K562 (cell line): ENCODE results near the gene CD52. TPM values are rescaled to one million over a fixed set of nuclear protein-coding genes. Genes with fewer than 3 reads are reported as not detected.
A peak's percentile ranks its signal among the peaks of the same experiment; 100 is the strongest.

ENCODE experiments used
- BCL6 ChIP-seq: fragments of 250-450 bp; sonication (Bioruptor Pico); IDR thresholded peaks from 2 replicates; pipeline ENCODE4 v1.4.0; 2020
- BRCA1 ChIP-seq, 2 experiments: fragments of 450-650 bp in 1 of 2; sonication (generic) in 1 of 2; formaldehyde crosslinking in 1 of 2; IDR thresholded peaks; 2 replicates each; pipeline versions ENCODE4 v1.5.0 to v1.6.1; 2017 to 2020; ENCODE audit warnings: mild to moderate bottlenecking in 1 of 2, missing genetic modification reagents in 1 of 2
- CAMTA2 ChIP-seq: fragments of 250-450 bp; sonication (Bioruptor Pico); conservative IDR thresholded peaks from 2 replicates; pipeline ENCODE4 v1.5.1; 2022
- CEBPB ChIP-seq: fragments of 450-650 bp; IDR thresholded peaks from 2 replicates; pipeline ENCODE4 v1.6.1; 2016; ENCODE audit warnings: missing genetic modification characterization, missing compliant biosample characterization
- FOXM1 ChIP-seq, 2 experiments: fragments of 450-650 bp in 1 of 2; sonication (generic) in 1 of 2; formaldehyde crosslinking in 1 of 2; IDR thresholded peaks; 2 replicates each; pipeline versions ENCODE4 v1.6.1 to v1.9.0; 2017 to 2022; ENCODE audit warnings: low read depth in 2 of 2, mild to moderate bottlenecking in 2 of 2, missing genetic modification reagents in 1 of 2, moderate library complexity in 1 of 2
- IFI16 ChIP-seq: fragments of 250-450 bp; sonication (Bioruptor Pico); IDR thresholded peaks from 2 replicates; pipeline ENCODE4 v2.1.2; 2022; ENCODE audit warnings: mild to moderate bottlenecking, inconsistent platforms
- MIER1 ChIP-seq: fragments of 450-650 bp; IDR thresholded peaks from 2 replicates; pipeline ENCODE4 v1.6.1; 2016; ENCODE audit warnings: antibody characterized with exemption, mild to moderate bottlenecking, low read depth
- NFE2 ChIP-seq: IDR thresholded peaks from 2 replicates; pipeline ENCODE4 v1.6.1; 2014; ENCODE audit warnings: antibody characterized with exemption, low read depth
- NR3C1 ChIP-seq: sonication (generic); formaldehyde crosslinking; IDR thresholded peaks from 2 replicates; pipeline ENCODE4 v1.8.1; 2022; ENCODE audit warnings: missing genetic modification reagents
- PHF8 ChIP-seq: fragments of 200-600 bp; sonication (generic); IDR thresholded peaks from 2 replicates; pipeline ENCODE4 v1.6.1; 2012; ENCODE audit warnings: mixed run types, mild to moderate bottlenecking, inconsistent platforms, low read length, moderate library complexity, borderline replicate concordance
- RBM34 ChIP-seq: fragments of 200-400 bp; formaldehyde crosslinking; IDR thresholded peaks from 2 replicates; pipeline ENCODE4 v1.6.1; 2018; ENCODE audit warnings: low read length, borderline replicate concordance; ENCODE audit not compliant: insufficient read depth
- RBM39 ChIP-seq: fragments of 200-400 bp; formaldehyde crosslinking; optimal IDR thresholded peaks from 2 replicates; pipeline ENCODE3; 2018; ENCODE audit warnings: low read depth, low read length
- SMARCE1 ChIP-seq: fragments of 450-650 bp; IDR thresholded peaks from 2 replicates; pipeline ENCODE4 v1.7.1; 2016; ENCODE audit warnings: mild to moderate bottlenecking
- TCFL5 ChIP-seq: fragments of 250-450 bp; sonication (Bioruptor Pico); conservative IDR thresholded peaks from 2 replicates; pipeline ENCODE4 v1.6.1; 2021; ENCODE audit warnings: mild to moderate bottlenecking, moderate library complexity, matching md5 sums
- ZFPM2 ChIP-seq: fragments of 250-450 bp; sonication (Bioruptor Pico); IDR thresholded peaks from 2 replicates; pipeline ENCODE4 v1.5.1; 2022; ENCODE audit warnings: mild to moderate bottlenecking
- ZNF408 ChIP-seq: fragments of 250-450 bp; sonication (Bioruptor Pico); IDR thresholded peaks from 2 replicates; pipeline ENCODE4 v1.4.0; 2020; ENCODE audit warnings: low read depth, mild to moderate bottlenecking, moderate library complexity
- ZNF57 ChIP-seq: fragments of 450-650 bp; formaldehyde crosslinking; IDR thresholded peaks from 2 replicates; pipeline ENCODE4 v1.4.0; 2020; ENCODE audit warnings: mild to moderate bottlenecking, moderate library complexity
- ZNF583 ChIP-seq: fragments of 250-450 bp; sonication (Bioruptor Pico); IDR thresholded peaks from 2 replicates; pipeline ENCODE4 v1.4.0; 2020
- polyA plus RNA-seq, 8 experiments: library from polyadenylated mRNA; depleted of rRNA in 4 of 8; stranded (reverse) in 5 of 8; unstranded in 3 of 8; fragments of >200 nt; fragmentation: Nextera tagmentation in 2 of 8; fragmentation: Illumina TruSeq in 1 of 8; extraction: Ambion mirVana in 2 of 8; extraction: Trizol in 1 of 8; gene quantifications; 2 replicates each; pipeline versions ENCODE4 v1.2.1 to v1.2.3, GENCODE V29; 2011 to 2014; ENCODE audit warnings: inconsistent platforms in 1 of 8, missing spikeins in 1 of 8
- total RNA-seq, 7 experiments: library from RNA; depleted of rRNA in 6 of 7; stranded (reverse); fragments of >200 nt in 6 of 7; fragmentation: Illumina TruSeq in 2 of 7; extraction: Trizol in 2 of 7; gene quantifications; 2 replicates each; pipeline versions ENCODE4 v1.2.1 to v1.2.3, GENCODE V29; 2011 to 2021; ENCODE audit warnings: low replicate concordance in 1 of 7
- TF ChIP-seq, protein P1 (sequence below): sonication (generic); formaldehyde crosslinking; IDR thresholded peaks from 2 replicates; pipeline ENCODE4 v1.9.0; 2022; ENCODE audit warnings: mild to moderate bottlenecking, missing genetic modification reagents
- TF ChIP-seq, protein P2 (sequence below), 2 experiments: fragments of 200-800 bp in 1 of 2; sonication (Bioruptor generic) in 1 of 2; sonication (generic) in 1 of 2; formaldehyde crosslinking in 1 of 2; IDR thresholded peaks in 1 of 2; conservative IDR thresholded peaks in 1 of 2; 2 replicates each; pipeline versions ENCODE4 v1.5.0 to v1.6.1; 2016 to 2020; ENCODE audit warnings: missing compliant biosample characterization in 1 of 2, missing genetic modification characterization in 1 of 2, missing genetic modification reagents in 1 of 2

The CD52 gene
- total and polyA plus RNA-seq, 9 of the 15 experiments (the other 6 are each of a cell fraction or from before 2014, with no cell fraction given): 34.9 to 488 (median 173) TPM

DNA sequence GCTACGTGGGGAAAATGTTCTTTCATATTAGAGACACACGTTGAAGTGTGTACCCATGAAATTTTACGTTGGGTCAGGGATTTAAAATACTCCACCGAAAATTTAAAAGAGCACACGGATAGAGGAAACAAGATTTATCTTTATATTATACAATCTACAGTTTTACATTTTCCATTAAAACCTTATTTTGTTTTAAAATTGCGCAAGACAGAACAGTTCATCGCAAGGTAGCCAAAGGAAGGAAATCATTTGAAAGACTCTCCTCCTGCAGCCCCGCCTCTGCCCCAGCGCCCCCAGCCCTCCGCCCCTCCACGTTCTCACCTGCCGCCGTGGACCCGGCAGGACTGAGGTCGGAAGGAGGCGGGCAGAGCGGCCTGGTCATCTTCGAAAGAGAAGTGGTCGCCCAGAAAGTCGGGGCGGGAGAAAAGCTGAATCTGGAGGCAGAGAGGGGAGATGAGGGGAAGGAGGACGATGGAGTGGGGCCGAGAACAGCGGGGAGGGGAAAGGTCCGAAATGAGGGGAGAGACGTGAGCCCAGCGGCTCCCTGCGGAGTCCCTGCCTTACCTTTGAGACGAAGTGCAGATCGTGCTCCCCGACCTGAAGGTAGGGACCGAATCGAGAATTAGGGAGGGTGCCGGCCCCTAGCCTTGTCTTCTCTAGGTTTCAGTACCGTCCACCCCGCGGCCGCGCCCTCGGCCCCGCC is 18.2 kb downstream of the CD52 start (continued):
- TF ChIP-seq BRCA1 (IDR thresholded peaks at IDR 0.05): no peak
- no peak for TF ChIP-seq BRCA1 (CRISPR knock-in tag; IDR thresholded peaks at IDR 0.05)
- TF ChIP-seq PHF8: no peak; the same call in 1 of the 2 replicates
- TF ChIP-seq CEBPB: peak; percentile 91
- no peak for TF ChIP-seq NR3C1
- TF ChIP-seq ZNF57 (CRISPR knock-in tag): no peak
- TF ChIP-seq ZNF408 (CRISPR knock-in tag): no peak
- TF ChIP-seq CAMTA2 (CRISPR knock-in tag): no peak
- peak; percentile 27; the same call in 1 of the 2 replicates for TF ChIP-seq SMARCE1
- no peak for TF ChIP-seq ZFPM2 (CRISPR knock-in tag)
- TF ChIP-seq BCL6 (CRISPR knock-in tag): no peak
- TF ChIP-seq, protein P1, sequence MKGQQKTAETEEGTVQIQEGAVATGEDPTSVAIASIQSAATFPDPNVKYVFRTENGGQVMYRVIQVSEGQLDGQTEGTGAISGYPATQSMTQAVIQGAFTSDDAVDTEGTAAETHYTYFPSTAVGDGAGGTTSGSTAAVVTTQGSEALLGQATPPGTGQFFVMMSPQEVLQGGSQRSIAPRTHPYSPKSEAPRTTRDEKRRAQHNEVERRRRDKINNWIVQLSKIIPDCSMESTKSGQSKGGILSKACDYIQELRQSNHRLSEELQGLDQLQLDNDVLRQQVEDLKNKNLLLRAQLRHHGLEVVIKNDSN (CRISPR knock-in tag): no peak
- no peak for TF ChIP-seq TCFL5 (CRISPR knock-in tag)
- no peak for TF ChIP-seq NFE2
- TF ChIP-seq MIER1: no peak
- no peak for TF ChIP-seq RBM39
- no peak for TF ChIP-seq FOXM1 (IDR thresholded peaks at IDR 0.05; ENCODE audit: low read depth)
- TF ChIP-seq FOXM1 (CRISPR knock-in tag; IDR thresholded peaks at IDR 0.05; ENCODE audit: low read depth): no peak
- no peak for TF ChIP-seq RBM34
- TF ChIP-seq, protein P2, sequence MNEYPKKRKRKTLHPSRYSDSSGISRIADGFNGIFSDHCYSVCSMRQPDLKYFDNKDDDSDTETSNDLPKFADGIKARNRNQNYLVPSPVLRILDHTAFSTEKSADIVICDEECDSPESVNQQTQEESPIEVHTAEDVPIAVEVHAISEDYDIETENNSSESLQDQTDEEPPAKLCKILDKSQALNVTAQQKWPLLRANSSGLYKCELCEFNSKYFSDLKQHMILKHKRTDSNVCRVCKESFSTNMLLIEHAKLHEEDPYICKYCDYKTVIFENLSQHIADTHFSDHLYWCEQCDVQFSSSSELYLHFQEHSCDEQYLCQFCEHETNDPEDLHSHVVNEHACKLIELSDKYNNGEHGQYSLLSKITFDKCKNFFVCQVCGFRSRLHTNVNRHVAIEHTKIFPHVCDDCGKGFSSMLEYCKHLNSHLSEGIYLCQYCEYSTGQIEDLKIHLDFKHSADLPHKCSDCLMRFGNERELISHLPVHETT (CRISPR knock-in tag; conservative IDR thresholded peaks at IDR 0.05 in 1 of 2, IDR thresholded peaks at IDR 0.05 in 1 of 2): no peak
- TF ChIP-seq ZNF583: no peak
- TF ChIP-seq IFI16 (CRISPR knock-in tag): no peak
